Measurements from ENCODE around the gene TSEN15.
"Not testable (repeated sequence)": the region's sequence is repeated elsewhere in the genome, so short reads cannot be mapped to it uniquely, and the experiment has no call there.

The TSEN15 gene

DNA sequence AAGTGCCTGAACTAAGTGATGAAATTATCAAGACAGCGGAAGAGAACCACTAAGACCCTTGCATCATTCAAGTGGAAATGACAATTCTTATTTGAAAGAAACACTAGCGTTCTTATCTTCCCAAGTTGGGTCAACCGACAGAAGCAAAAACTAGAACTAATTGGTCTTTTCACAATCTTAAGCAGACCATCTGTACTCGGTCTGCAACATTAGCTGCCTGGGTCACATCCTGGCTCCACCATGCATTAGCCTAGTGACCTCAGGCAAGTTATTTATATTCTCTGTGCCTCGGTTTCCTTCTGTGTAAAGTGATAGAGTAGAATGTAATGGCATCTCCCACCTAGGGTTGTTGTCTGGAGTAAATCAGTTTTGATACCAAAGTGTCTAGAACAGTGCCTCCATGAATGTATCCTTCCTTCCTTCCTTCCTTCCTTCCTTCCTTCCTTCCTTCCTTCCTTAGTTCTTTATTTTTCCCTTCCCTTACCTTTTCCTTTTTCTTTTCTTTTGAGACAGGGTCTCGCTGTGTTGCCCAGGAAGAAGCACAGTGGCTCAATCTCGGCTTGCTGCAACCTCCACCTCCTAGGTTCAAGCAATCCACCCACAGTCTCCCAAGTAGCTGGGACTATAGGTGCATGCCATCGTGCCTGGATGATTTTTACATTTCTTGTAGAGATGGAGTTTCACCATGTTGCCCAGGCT is 20.0 kb upstream of the TSEN15 start:
- no peak for DNase-seq (ENCODE audit: low read depth in 2 of 2)

DNA sequence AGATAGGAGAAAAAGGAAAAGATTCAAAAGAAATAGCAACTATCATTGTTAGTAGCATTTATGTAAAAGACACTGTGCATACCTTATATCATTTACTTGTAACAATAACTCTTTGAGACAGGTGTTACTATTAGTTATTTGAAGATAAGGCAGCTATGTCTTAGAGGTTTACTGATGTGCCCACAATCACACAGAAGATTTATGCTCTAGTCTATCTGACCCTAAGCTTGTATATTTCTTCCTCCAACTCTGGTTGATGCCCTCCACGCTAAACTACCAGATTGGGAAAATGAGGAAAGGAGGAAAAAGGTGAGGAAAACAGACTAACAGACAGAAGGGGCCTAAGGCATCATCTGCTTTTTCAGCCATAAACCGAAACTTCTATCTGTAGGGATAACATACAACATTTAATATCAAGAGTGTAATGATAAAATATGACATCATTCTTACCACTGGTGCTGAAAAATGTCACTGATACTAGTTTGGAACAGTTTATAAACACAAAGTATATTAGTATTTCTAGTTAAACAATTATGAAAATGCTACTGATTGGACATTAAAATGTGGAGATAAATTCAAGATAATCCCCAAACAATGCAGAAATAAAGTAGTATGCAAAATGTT is 19.1 kb upstream of the TSEN15 start:
- no peak for DNase-seq (ENCODE audit: low read depth in 2 of 2)

DNA sequence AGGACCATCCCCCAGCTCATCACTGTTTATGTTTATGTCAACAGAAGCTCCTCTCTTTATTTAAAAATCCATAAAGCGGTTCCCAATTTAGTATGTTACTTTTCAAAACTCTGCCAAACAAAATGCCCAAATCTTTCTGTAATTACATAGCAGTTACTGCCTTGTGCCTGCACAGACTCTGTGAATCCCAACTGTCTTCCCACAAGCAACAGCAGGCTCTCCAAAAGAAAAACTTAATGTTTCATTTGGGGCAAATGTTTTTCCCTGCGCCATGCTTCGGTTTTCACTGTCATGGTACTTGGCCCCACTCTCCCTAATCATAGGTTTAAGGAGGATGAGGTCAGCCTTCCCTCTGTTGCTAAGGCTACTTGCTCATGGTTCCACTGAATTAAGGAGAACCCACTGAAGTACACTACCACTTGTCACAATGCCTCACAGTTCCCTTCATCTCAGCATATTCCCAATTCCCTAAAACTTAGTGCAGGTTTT is 18.6 kb upstream of the TSEN15 start:
- no peak for DNase-seq (ENCODE audit: low read depth in 2 of 2)

- DNase-seq (ENCODE audit: low read depth in 2 of 2): no peak
These were observed 17.8 kb upstream of the TSEN15 start for GRCh38 chr1:184033711-184034167.

DNA sequence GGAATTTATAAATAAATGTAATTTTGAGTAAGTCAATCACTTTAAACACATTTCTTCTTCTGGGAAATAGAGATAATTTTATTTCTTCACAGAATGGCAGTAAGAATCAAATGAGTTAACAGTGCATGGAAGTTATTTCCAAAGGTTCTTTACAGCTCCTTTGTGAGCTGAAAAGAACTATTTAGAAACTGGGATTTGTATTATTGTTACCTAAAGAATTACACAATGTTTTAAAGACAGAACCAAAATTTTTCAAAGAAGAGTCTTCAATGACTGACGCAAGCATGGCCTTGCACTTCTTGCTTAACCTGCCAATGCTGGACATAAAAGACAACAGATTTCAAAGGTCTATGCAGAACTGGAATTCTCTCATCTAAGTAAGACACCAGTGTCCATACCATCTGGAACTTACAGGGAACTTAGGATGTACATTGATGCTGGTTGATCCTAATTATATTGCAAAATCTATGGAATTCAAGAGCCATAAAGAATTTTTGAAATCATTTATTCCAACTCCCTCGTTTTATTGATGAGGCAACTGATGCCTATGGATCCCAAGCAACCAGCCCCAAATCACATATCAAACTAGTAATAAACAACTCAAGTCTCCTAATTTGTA is 16.7 kb upstream of the TSEN15 start:
- no peak for DNase-seq (ENCODE audit: low read depth in 2 of 2)

- no peak for DNase-seq (ENCODE audit: low read depth in 2 of 2)
These were observed 15.6 kb upstream of the TSEN15 start for GRCh38 chr1:184035719-184036516.

DNA sequence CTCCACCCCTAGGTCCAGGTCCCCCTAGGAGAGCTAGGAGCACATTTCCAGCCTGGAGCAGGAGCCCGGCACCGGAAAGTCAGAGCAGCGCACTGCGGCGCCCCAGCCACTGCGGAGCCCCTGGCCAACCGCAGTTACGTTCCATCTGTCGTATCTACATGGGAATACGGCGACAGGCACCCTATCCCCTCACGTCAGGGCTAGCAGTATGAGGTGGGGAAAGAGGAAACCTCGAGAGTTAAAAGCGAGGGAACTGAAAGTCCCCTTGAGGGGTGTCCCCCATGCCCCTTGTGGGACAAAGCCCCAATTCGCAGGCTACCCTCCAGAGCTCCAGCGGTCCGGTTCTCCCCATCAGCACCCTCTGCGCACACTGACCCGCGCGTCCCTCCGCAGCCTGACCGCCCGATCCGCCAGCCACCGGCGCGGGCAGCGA is 15.0 kb upstream of the TSEN15 start:
- DNase-seq (ENCODE audit: low read depth in 2 of 2): no peak

DNA sequence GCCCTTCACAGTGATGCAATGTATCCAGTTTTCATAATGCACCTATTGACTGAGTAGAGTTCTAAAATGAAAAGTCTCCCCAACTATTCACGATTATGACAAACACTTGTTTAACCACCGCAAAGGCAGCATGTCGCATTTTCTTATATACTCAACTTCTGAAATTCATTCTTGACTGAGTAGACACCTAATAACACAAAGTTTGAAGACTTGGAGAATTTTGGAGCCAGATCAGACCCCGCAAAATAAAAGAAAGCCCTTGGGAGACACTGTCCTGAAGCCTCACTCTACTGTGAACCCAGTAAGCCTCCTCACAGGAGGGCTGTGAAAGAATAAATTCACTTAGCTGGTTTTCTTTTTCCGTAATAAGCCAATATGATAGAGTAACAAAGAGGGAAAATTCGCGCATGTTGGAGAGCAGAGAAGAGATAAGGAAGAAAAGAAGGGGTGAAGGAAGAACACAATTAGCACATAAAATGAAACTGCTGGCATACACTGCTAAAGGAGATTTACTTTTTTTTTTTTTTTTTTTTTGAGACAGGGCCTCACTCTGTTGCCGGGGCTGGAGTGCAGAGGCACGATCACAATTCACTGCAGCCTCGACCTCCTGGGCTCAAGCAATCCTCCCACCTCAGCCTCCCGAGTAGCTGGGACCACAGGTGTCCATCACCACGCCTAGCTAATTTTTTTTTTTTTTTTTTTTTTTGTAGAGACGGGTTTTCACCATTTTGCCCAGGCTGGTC is 13.5 kb upstream of the TSEN15 start:
- no peak for DNase-seq (ENCODE audit: low read depth in 2 of 2)

- DNase-seq (ENCODE audit: low read depth in 2 of 2): no peak
These were observed 12.4 kb upstream of the TSEN15 start for GRCh38 chr1:184039126-184039525.

GRCh38 chr1:184041731-184042130 is 9.8 kb upstream of the TSEN15 start:
- no peak for DNase-seq (ENCODE audit: low read depth in 2 of 2)

GRCh38 chr1:184043315-184043714 is 8.2 kb upstream of the TSEN15 start:
- not testable (repeated sequence) for DNase-seq (ENCODE audit: low read depth in 2 of 2)

DNA sequence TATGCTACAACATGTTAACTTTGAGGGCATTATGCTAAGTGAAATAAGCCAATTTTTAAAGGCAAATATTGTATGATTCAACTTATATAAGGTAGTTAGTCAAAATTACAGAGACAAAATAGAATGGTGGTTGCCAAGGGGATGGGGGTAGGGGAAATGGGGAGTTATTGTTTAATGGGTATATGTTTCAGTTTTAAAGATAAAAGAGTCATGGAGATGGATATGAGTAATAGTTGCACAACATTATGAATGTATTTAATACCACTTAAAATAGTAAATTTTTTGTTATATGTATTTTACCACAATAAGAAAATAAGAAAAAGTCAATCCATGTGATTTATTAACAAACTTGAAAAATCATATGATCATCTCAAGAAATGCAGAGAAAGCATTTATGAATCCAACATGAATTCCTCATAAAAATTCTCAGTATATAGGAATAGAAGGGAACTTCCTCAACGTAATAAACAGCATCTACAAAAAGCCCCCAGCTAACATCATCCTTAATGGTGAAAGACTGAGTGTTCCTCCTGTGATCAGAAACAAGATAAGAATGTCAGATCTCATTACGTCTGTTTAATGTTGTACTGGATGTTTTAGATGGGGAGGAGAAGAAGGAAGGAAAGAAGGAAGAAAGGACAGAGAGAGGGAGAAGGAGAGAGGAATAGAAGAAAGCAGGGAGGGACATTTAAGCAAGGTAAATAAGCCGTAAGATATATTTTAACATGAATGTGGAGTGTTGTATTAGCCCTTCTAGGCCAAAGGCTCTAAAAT is 6.7 kb upstream of the TSEN15 start:
- DNase-seq (ENCODE audit: low read depth in 2 of 2): no peak

DNA sequence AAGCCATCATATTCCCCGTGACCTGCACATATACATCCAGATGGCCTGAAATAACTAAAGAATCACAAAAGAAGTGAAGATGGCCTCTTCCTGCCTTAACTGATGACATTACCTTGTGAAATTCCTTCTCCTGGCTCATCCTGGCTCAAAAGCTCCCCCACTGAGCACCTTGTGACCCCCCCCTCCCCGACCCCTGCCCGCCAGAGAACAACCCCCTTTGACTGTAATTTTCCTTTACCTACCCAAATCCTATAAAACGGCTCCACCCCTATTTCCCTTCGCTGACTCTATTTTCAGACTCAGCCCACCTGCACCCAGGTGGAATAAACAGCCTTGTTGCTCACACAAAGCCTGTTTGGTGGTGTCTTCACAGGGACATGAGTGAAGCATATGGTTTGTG is 4.0 kb upstream of the TSEN15 start:
- DNase-seq (ENCODE audit: low read depth in 2 of 2): not testable (repeated sequence)

- DNase-seq (ENCODE audit: low read depth in 2 of 2): no peak
These were observed 2.8 kb upstream of the TSEN15 start for GRCh38 chr1:184048561-184049240.

- no peak for DNase-seq (ENCODE audit: low read depth in 2 of 2)
These were observed 2.2 kb upstream of the TSEN15 start for GRCh38 chr1:184049291-184049690.

DNA sequence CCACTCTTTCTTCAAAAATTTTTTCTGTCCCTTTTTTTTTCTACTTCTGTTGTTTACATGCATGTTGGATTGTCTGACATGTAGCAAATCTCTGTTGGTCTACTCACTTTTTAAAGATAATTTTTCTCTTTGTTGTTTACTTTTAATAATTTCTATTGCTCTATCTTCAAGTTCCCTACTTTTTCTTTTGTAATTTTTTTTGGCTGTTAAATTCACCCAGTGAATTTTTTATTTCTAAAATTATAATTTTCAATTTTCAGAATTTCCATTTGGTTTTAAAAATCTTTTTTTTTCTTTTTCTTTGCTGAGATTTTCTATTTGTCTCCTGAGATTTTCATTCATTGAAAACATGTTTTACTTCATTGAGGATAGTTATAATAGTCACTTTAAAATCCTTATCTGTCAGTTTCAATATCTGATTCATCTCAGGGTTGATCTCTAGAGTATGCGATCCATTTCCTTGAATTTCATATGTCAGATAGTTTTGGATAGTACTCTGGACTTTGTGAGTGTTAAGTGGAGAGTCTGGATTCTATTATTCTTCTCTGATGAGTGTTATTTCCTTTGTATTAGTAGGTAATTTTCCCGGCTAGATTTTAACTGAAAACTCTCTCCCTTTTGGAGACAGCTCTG is 1.6 kb upstream of the TSEN15 start:
- no peak for DNase-seq (ENCODE audit: low read depth in 2 of 2)

DNA sequence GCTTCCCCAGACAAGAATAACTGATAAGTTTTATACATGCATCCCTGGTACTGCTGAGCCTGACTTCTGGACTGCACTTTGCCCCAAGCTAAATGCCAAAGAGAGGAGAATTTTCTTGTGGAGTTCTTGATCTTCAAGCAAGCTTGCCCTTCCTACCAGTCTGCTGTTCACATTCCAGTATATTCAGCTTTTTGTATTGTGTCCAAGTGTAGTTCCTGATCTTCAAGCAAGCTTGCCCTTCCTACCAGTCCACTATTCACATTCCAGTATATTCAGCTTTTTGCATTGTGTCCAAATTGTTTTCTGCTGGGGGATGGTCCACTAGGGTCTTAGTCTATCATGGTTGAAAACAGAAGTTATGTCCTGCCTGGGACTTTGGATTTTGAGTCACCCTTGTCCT is 894 bp upstream of the TSEN15 start:
- DNase-seq (ENCODE audit: low read depth in 2 of 2): no peak

DNA sequence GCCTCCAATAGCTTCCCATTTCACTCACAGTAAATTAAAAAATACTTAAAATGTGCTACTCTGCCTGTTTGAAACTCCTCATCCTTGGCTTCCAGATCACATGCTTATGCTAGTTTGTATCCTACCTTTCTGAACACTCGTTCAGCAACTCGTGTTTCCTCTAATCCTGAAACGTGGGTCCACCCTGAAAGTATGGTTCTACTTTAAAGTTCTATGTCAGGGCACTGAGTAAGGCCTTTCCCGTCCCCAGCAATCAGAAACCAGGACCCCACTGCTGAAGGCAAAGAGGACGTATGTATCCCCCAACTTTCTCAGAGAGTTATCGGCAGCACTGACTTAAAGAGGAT is 419 bp upstream of the TSEN15 start:
- no peak for DNase-seq (ENCODE audit: low read depth in 2 of 2)

GRCh38 chr1:184052194-184052559 is 647 bp downstream of the TSEN15 start:
- no peak for DNase-seq (ENCODE audit: low read depth in 2 of 2)

DNA sequence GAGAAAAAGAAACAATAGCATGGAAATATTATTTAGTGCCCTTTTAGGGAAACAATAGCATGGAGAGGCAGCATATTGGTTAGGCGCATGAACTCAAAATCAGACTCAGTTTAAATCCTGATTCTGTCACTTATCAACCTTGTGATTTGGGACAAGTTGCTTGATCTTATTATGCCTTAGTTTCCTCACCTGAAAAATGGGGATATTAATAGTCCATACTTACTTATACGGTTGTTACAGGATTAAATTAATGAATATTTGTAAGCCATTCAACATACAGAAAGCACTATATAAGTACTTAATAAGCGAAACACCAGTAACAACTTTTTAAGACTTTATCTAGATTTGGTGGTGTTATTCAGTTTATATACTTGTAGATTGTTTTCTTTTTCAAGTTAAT is 1.2 kb downstream of the TSEN15 start:
- no peak for DNase-seq (ENCODE audit: low read depth in 2 of 2)

All from activated CD8-positive, alpha-beta memory T cell treated with anti-CD3 and anti-CD28 coated beads for 4 hours (primary cell).